ENCODE results near the gene SMARCD1.

Gene SMARCD1

DNA sequence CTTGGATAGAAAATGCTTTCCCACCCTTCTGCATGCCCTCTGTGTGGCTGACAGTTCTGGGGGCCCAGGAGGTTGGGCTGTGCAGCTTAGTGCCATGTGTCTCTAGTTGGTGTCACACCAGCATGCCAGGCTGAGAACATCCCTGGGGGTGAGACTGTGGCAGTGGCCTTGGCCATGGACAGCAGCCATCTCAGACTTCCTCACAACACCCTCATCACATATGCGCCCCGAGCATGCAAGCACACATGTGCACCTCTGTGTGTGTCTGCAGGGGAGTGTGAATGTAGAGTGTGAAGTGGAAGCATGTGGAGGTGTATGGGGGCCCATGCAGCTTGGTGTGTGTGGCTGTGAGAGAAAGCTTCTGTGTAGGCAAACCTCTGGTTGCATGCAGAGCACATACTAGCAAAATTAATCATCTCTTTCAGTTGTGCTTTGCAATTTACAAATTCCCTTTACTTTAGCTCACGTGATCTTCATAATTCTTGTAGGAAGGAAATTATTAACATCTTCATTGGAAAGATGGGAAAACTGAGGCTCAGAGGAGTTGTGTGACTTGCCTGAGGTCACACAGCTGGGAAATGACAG is 19.3 kb upstream of the SMARCD1 start:
- TF ChIP-seq EZH2 (IDR thresholded peaks at IDR 0.05; ENCODE audit: borderline replicate concordance, low read length), result no peak
- TF ChIP-seq, protein P1, sequence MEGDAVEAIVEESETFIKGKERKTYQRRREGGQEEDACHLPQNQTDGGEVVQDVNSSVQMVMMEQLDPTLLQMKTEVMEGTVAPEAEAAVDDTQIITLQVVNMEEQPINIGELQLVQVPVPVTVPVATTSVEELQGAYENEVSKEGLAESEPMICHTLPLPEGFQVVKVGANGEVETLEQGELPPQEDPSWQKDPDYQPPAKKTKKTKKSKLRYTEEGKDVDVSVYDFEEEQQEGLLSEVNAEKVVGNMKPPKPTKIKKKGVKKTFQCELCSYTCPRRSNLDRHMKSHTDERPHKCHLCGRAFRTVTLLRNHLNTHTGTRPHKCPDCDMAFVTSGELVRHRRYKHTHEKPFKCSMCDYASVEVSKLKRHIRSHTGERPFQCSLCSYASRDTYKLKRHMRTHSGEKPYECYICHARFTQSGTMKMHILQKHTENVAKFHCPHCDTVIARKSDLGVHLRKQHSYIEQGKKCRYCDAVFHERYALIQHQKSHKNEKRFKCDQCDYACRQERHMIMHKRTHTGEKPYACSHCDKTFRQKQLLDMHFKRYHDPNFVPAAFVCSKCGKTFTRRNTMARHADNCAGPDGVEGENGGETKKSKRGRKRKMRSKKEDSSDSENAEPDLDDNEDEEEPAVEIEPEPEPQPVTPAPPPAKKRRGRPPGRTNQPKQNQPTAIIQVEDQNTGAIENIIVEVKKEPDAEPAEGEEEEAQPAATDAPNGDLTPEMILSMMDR (IDR thresholded peaks at IDR 0.05; ENCODE audit: low read length), result no peak
- no peak overlapping the region for H2AFZ ChIP-seq (ENCODE audit: low read length)
- H3K4me1 ChIP-seq (ENCODE audit: insufficient read depth, low read length, severe bottlenecking), result no peaks in the 10 kb centered on the region
- no peaks in the 10 kb centered on the region for H3K79me2 ChIP-seq (ENCODE audit: insufficient read depth, low read length)
- H3K9me2 ChIP-seq (ENCODE audit: low read depth, low read length), result no peaks in the 10 kb centered on the region
- no peak overlapping the region for H3K27ac ChIP-seq (ENCODE audit: low read depth, low read length, poor library complexity, severe bottlenecking)
- no peaks in the 10 kb centered on the region for H3F3A ChIP-seq (ENCODE audit: insufficient read depth, low read length)
- no peaks in the 10 kb centered on the region for H3K36me3 ChIP-seq (ENCODE audit: insufficient read depth, low read length)
- H3K4me3 ChIP-seq (ENCODE audit: low read depth, low read length, poor library complexity, severe bottlenecking), result no peak overlapping the region
- H4K20me1 ChIP-seq (ENCODE audit: insufficient read depth, low read length), result no peaks in the 10 kb centered on the region
- no peak overlapping the region for H3K9ac ChIP-seq (ENCODE audit: low read length)
- H3K27me3 ChIP-seq (ENCODE audit: insufficient read depth, low read length), result 0 out of 2 replicates have a peak, but pooled peaks cover 2% of the 10 kb centered on the region
- no peaks in the 10 kb centered on the region for H3K9me3 ChIP-seq (ENCODE audit: low read length)
- H3K4me2 ChIP-seq (ENCODE audit: low read length), result no peak overlapping the region

DNA sequence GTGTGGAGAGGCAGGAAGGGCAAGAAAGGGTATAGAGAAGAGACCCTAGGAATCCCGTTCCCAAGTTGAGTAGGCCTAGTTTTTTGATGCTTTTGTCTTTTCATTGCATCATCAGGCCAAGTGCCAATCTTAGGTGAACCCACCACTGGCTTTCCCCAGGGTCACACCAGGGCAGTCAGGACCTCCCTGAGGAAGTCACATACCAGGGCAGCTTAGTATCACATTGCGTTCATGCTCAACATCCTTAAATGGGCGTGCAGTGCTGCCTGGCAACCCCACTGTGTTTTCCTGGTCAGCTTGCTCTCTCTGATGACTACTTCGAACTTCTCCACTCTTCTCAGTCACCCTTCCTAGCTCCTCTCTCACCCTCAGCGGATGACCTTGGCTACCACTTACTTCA is 18.7 kb upstream of the SMARCD1 start:
- no peak overlapping the region for H2AFZ ChIP-seq (ENCODE audit: low read length)
- H3K9me2 ChIP-seq (ENCODE audit: low read depth, low read length), result no peaks in the 10 kb centered on the region
- H3K4me3 ChIP-seq (ENCODE audit: low read depth, low read length, poor library complexity, severe bottlenecking), result no peak overlapping the region
- H4K20me1 ChIP-seq (ENCODE audit: insufficient read depth, low read length), result no peaks in the 10 kb centered on the region
- no peaks in the 10 kb centered on the region for H3K9me3 ChIP-seq (ENCODE audit: low read length)
- no peaks in the 10 kb centered on the region for H3K79me2 ChIP-seq (ENCODE audit: insufficient read depth, low read length)
- no peaks in the 10 kb centered on the region for H3K4me1 ChIP-seq (ENCODE audit: insufficient read depth, low read length, severe bottlenecking)
- H3K4me2 ChIP-seq (ENCODE audit: low read length), result no peak overlapping the region
- TF ChIP-seq, protein P1 (IDR thresholded peaks at IDR 0.05; ENCODE audit: low read length), result no peak
- no peak for TF ChIP-seq EZH2 (IDR thresholded peaks at IDR 0.05; ENCODE audit: borderline replicate concordance, low read length)
- H3K9ac ChIP-seq (ENCODE audit: low read length), result no peak overlapping the region
- H3K36me3 ChIP-seq (ENCODE audit: insufficient read depth, low read length), result no peaks in the 10 kb centered on the region
- no peaks in the 10 kb centered on the region for H3F3A ChIP-seq (ENCODE audit: insufficient read depth, low read length)
- H3K27me3 ChIP-seq (ENCODE audit: insufficient read depth, low read length), result 0 out of 2 replicates have a peak, but pooled peaks cover 2% of the 10 kb centered on the region
- no peak overlapping the region for H3K27ac ChIP-seq (ENCODE audit: low read depth, low read length, poor library complexity, severe bottlenecking)

DNA sequence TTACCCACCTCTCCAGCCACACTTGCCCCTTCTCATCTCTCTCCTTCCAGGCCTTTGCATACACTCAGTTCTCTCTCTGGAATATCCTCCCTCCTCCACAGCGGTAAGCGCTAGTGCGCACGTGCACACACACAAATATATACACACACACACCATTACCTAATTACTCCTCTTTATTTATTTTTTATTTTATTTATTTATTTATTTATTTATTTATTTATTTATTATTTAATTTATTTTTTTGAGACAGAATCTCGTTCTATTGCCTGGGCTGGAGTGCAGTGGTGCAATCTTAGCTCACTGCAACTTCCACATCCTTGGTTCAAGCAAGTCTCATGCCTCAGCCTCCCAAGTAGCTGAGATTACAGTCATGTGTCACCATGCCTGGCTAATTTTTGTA is 16.1 kb upstream of the SMARCD1 start:
- TF ChIP-seq EZH2 (IDR thresholded peaks at IDR 0.05; ENCODE audit: borderline replicate concordance, low read length), result no peak
- TF ChIP-seq, protein P1 (IDR thresholded peaks at IDR 0.05; ENCODE audit: low read length), result no peak
- Histone ChIP-seq H4K20me1 (ENCODE audit: insufficient read depth, low read length) (no peaks in the 10 kb centered on the region), H2AFZ (ENCODE audit: low read length) (no peak overlapping the region), H3K9ac (ENCODE audit: low read length) (no peak overlapping the region), H3K36me3 (ENCODE audit: insufficient read depth, low read length) (no peaks in the 10 kb centered on the region), H3K4me3 (ENCODE audit: low read depth, low read length, poor library complexity, severe bottlenecking) (no peak overlapping the region), H3K9me2 (ENCODE audit: low read depth, low read length) (no peaks in the 10 kb centered on the region), H3F3A (ENCODE audit: insufficient read depth, low read length) (no peaks in the 10 kb centered on the region), H3K4me1 (ENCODE audit: insufficient read depth, low read length, severe bottlenecking) (no peaks in the 10 kb centered on the region), H3K27ac (ENCODE audit: low read depth, low read length, poor library complexity, severe bottlenecking) (no peak overlapping the region), H3K79me2 (ENCODE audit: insufficient read depth, low read length) (no peaks in the 10 kb centered on the region), H3K27me3 (ENCODE audit: insufficient read depth, low read length) (0 out of 2 replicates have a peak, but pooled peaks cover 6% of the 10 kb centered on the region), H3K9me3 (ENCODE audit: low read length) (no peaks in the 10 kb centered on the region), H3K4me2 (ENCODE audit: low read length) (no peak overlapping the region)
